ENCODE results near the gene NSUN3.

DNA sequence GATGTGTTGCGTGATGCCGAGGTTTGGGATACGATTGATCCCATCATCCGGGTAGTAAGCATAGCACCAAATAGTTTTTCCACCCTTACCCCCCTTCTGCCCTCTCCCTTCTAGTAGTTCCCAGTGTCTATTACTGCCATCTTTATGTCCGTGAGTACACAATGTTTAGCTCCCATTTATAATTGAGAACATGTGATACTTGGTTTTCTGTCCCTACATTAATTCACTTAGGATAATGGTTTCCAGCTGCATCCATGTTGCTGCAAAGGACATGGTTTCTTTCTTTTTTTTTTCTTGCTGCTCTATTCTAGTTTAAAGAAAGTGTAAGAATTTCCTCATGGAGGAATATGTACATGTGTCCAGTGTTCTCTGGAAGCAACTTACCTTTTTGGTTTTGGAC lies 51.8 kb downstream of the NSUN3 start:
- TF ChIP-seq, protein P1, sequence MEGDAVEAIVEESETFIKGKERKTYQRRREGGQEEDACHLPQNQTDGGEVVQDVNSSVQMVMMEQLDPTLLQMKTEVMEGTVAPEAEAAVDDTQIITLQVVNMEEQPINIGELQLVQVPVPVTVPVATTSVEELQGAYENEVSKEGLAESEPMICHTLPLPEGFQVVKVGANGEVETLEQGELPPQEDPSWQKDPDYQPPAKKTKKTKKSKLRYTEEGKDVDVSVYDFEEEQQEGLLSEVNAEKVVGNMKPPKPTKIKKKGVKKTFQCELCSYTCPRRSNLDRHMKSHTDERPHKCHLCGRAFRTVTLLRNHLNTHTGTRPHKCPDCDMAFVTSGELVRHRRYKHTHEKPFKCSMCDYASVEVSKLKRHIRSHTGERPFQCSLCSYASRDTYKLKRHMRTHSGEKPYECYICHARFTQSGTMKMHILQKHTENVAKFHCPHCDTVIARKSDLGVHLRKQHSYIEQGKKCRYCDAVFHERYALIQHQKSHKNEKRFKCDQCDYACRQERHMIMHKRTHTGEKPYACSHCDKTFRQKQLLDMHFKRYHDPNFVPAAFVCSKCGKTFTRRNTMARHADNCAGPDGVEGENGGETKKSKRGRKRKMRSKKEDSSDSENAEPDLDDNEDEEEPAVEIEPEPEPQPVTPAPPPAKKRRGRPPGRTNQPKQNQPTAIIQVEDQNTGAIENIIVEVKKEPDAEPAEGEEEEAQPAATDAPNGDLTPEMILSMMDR (conservative IDR thresholded peaks at IDR 0.05; ENCODE audit: low read length), result no peak
- TF ChIP-seq EZH2phosphoT487 (IDR thresholded peaks at IDR 0.05; ENCODE audit: borderline replicate concordance, low read depth, low read length), result no peak
